GM19324 (cell line): ENCODE data around the gene RASAL2.
"Not testable (repeated sequence)": the region's sequence is repeated elsewhere in the genome, so short reads cannot be mapped to it uniquely, and the experiment has no call there.

ENCODE experiments used
- ATAC-seq: cut with Tn5 transposase; IDR thresholded peaks from one replicate; pipeline ENCODE4 v1.9.1; 2021; ENCODE audit warnings: mild to moderate bottlenecking, moderate library complexity; ENCODE audit not compliant: unreplicated experiment, low FRiP score

Gene RASAL2

DNA sequence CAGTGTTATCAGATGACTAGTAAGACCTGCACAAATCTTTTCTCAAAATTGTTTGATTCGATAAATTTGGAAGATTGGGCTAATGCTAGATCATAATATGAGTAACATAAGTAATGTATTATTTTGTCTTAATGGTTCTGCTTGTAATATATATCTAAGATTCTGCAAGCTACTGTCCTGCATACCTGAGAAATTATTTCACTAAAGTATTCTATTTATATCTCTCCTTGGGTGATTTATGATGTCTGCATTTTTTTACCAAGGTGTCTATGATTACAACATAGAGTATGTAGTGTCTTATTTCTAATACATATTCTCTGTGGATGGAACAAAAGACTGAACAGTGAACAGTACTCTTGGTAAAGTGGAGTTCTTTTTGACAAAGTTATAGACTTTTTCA, 236.2 kb downstream of the RASAL2 start:
- ATAC-seq: no peak

DNA sequence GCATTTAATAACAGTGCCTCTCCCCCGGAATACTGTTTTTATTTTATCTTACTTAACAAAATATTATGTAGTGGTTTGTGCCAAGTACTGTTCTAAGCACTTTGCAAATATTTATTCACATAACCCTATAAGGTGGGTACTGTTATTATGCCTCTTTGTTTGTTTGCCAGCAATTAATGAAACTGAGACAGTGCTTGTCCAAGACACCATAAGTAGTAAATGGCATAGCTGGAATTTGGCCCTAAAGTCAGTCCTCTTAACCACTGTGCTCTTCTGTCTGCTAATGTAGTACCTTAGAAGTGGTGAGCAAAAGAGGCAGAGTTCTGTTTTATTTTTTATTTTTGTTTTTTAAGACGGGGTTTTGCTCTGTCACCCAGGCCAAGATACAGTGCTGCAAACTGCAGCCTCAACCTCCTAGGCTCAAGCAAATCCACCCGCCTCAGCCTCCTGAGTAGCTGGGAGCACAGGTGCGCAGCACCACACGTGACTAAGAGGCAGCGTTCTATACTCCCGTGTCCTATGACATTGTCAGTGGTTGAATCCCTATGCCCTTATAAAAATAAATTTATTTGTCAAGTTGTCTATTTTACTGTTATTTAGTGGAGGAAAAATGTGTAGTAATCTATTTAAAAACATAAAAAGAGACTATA, 237.1 kb downstream of the RASAL2 start:
- no peak for ATAC-seq

GRCh38 chr1:178335426-178335825, 241.5 kb downstream of the RASAL2 start:
- no peak for ATAC-seq

- ATAC-seq: no peak
Measured at GRCh38 chr1:178337091-178337706, 243.3 kb downstream of the RASAL2 start.

DNA sequence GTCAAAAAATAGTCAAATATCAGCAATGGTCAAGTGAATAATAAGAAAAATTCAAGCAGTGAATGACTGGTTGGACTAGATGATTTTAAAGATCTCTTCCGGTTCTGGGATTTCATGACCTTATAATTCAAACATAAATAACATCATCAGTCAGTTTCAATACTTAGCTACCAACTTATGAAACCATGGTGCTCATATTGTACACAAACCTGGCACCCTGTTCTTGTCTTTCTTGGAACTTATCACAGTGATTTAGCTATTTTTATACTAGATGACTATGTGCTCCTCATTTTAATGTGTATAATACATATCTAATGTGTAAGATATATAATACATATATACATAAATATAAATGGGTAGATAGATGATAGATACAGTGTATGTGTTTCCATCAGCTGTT, 245.9 kb downstream of the RASAL2 start:
- no peak for ATAC-seq

DNA sequence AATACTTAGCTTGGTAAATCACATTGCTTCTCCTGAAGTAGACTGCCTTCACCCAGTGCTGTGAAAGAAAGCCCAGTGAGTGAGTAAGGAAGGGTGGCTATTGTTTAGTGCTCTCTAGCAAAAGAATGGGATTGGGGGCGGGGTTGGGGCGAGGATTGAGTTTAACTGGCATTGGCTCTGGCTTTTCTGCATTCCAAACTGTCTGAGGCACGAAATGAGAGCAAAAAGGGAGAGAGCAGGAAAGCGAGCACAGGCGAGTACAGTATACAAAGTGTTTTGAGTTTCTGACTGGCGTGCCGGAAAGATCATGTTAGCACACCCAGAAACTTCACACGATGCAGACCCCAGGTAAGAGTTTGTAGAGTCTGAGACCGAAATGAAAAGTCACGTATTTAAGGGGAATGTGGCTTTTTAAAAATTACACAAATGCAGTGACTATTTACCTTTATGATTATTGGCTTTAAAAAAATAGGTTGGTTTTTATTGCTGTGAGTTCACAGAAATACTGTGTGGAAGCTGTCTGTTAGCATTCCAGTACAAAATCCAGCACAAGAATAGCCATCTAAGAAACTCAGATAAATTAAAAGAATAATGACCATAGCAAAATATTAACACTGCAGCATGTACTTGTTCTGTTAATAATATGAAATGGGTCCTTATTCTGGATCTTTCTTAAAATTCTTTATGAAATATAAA, 247.5 kb downstream of the RASAL2 start:
- ATAC-seq: no peak

DNA sequence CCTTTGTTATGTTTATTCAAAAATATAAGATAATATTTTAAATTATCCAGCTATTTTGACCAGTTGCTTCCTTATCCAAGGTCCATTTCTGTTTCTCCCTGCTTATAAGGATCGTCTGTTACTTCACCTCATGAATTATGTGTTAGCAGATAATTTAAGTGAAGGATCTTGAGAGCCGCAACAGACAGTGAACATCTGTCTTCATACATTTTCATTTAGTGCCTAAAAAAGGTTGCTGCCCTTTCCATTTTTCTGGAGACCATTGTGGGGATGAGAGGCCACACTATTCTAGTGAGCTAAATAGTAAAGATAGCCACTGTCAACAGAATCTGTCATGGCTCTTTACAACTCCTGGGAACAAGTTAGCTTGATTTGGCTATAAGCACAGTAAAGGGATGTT, 248.8 kb downstream of the RASAL2 start:
- no peak for ATAC-seq

GRCh38 chr1:178344513-178345091, 250.7 kb downstream of the RASAL2 start:
- ATAC-seq: no peak

DNA sequence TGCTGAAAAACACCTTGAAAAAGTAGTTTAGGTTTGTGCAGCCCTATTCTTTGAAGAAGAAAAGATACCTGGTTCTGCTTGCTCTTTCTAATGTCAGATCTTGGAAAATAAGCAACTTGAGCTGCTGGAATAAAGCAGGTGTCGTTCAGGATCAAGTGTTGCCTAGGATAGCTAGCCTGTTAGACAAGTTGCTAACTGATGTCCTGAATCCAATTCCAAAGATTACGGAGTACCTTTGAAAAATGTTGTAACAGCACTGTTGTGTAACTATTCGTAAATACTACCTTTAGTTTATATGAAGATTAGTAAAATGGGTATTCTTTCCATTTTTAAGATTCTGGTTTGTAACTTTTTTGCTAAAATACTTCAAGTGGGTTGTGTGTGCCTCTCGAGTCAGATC, 251.3 kb downstream of the RASAL2 start:
- ATAC-seq: no peak

GRCh38 chr1:178345807-178346206, 251.9 kb downstream of the RASAL2 start:
- ATAC-seq: no peak

DNA sequence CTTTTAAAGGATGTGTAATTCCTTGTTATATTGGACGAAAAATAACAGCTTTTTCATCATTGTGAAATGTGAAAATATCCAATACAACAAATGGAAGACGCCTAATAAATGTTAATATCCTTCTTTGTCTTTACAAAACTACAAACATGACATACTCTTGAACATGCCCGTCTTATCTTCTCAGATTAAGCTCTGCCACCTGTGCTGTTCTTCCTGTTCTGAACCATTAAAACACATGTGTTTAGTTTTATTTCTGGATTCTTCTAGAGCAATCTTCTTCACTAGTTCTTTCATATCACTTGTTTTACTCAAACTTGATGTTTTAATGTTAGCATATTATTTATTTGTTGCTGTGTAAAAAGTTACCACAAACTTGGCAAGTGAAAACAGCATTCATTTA, 255.9 kb downstream of the RASAL2 start:
- no peak for ATAC-seq

DNA sequence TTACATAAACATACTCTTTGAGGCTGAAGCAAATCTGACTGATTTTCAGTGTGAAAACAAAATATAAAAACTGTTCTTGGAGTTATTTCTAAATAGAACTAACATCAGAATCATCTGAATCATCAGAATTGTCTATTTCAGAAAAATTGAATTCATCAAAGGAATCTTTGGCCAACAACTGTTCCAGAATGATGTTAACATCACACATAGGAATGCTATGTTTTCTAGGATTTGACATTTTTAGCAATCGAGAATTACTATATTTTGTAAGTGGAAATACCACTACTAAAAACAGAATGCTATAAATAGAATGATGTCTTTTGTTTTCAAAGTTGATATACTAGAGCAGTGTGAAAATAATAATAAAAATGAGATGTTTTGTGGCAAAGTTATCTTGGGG, 258.0 kb downstream of the RASAL2 start:
- ATAC-seq: not testable (repeated sequence)

DNA sequence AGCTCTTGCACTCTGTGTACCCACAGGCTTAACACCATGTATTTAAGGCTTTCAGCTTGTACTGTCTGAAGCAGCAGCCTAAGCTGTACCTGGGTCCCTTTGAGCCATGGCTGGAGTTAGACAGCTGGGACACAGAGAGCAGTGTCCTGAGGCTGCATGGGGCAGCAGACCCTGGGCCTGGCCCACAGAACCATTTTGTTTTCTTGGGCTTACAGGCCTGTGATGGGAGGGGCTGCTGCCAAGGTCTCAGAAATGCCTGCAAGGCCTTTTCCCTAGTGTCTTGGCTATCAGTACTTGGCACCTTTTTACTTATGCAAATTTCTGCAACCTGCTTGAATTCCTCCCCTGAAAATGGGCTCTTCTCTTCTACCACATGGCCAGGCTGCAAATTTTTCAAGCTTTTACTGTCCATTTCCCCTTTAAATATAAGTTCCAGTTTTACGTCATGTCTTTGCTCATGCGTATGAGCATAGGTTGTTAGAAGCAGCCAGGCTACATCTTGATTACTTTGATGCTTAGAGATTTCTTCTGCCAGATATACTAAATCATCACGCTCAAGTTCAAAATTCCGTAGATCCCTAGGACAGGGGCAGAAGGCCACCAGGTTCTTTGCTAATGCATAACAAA, 259.0 kb downstream of the RASAL2 start:
- no peak for ATAC-seq

DNA sequence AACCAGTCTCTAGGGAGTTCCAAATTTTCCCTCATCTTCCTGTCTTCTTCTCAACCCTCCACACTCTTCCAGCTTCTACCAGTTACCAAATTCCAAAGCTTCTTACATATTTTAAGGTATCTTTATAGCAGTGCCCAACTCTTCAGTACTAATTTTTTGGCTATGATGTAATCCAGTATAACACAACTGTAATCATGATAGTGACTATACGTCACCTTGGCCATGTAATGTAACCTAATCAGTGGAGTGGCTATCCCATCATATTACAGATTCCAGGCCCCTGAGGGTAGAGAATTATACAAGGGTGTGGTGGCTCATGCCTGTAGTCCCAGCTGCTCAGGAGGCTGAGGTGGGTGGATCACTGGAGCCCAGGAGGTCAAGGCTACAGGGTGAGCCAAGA, 259.6 kb downstream of the RASAL2 start:
- ATAC-seq: no peak

DNA sequence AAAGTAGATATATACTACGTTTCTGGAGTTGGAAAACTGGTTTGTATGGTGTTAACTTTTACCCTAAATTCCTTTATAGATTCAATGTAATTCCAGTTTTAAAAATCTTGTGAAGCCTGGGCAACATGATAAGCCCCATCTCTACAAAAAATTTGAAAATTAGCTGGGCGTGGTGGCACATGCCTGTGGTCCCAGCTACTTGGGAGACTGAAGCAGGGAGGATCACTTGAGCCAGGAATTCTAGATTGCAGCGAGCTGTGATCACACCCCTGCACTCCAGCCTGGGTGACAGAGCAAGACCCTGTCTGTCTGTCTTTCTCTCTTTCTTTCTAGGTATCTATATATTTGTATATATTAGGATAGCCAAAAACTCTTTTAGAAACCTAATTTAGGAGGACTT, 260.9 kb downstream of the RASAL2 start:
- ATAC-seq: no peak

- ATAC-seq: no peak
Measured at GRCh38 chr1:178356299-178356698, 262.4 kb downstream of the RASAL2 start.

DNA sequence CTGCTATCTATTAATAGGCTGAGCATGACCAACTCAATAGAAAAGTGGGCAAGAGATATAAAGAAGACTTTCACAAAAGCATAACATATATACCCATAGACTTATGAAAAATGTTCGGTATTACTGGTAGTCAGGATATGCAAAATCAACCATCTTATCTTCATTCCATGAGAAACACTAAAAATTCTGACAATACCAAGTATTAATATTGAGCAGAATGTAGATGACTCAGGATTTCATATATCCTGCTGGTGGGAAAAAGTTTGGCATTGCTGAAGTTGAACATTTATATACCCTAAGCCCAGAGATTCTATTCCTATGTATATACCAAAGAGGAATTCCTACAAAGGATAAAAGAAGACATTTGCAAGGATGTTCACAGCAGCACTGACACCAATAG, 264.6 kb downstream of the RASAL2 start:
- ATAC-seq: no peak

GRCh38 chr1:178360421-178360820, 266.5 kb downstream of the RASAL2 start:
- no peak for ATAC-seq

GRCh38 chr1:178361847-178362246, 267.9 kb downstream of the RASAL2 start:
- no peak for ATAC-seq

- ATAC-seq: no peak
Measured at GRCh38 chr1:178362747-178363146, 268.8 kb downstream of the RASAL2 start.

GRCh38 chr1:178364782-178365181, 270.9 kb downstream of the RASAL2 start:
- ATAC-seq: no peak
